HepG2 (cell line): ENCODE data around the gene TALDO1. TPM values are rescaled to one million over a fixed set of nuclear protein-coding genes. Genes with fewer than 3 reads are reported as not detected.
A peak's percentile ranks its signal among the peaks of the same experiment; 100 is the strongest.

Experiments used
- AGO1 ChIP-seq: fragments of 200-400 bp; formaldehyde crosslinking; IDR thresholded peaks from 2 replicates; pipeline ENCODE4 v1.6.1; 2017; ENCODE audit warnings: mild to moderate bottlenecking, low read depth, low read length, moderate library complexity; ENCODE audit not compliant: poor library complexity, severe bottlenecking
- CBX1 ChIP-seq: IDR thresholded peaks from one replicate; pipeline ENCODE4 v1.6.1; 2016; ENCODE audit warnings: antibody characterized with exemption, low read depth
- FOXJ3 ChIP-seq: sonication (generic); formaldehyde crosslinking; IDR thresholded peaks from 2 replicates; pipeline ENCODE4 v1.4.0; 2020; ENCODE audit warnings: missing genetic modification reagents, mild to moderate bottlenecking, borderline replicate concordance
- GABPA ChIP-seq, 2 experiments: IDR thresholded peaks; 2 replicates each; pipeline ENCODE4 v1.6.1; 2011 to 2016; ENCODE audit warnings: low read depth in 2 of 2, low read length in 1 of 2, missing biosample characterization in 1 of 2, missing genetic modification characterization in 1 of 2
- HNRNPLL ChIP-seq: fragments of 200-400 bp; formaldehyde crosslinking; IDR thresholded peaks from 2 replicates; pipeline ENCODE4 v1.6.1; 2017; ENCODE audit warnings: mild to moderate bottlenecking, low read depth, low read length; ENCODE audit not compliant: poor library complexity, severe bottlenecking
- JDP2 ChIP-seq: sonication (generic); formaldehyde crosslinking; IDR thresholded peaks from 2 replicates; pipeline ENCODE4 v1.8.1; 2022; ENCODE audit warnings: missing genetic modification reagents, borderline replicate concordance
- JUND ChIP-seq: sonication (generic); formaldehyde crosslinking; IDR thresholded peaks from 2 replicates; pipeline ENCODE4 v1.8.0; 2022; ENCODE audit warnings: mild to moderate bottlenecking, missing genetic modification reagents
- ZNF703 ChIP-seq: sonication (generic); formaldehyde crosslinking; IDR thresholded peaks from 2 replicates; pipeline ENCODE4 v1.5.1; 2020; ENCODE audit warnings: missing genetic modification reagents, mild to moderate bottlenecking, moderate library complexity, borderline replicate concordance
- polyA plus RNA-seq, 8 experiments: library from polyadenylated mRNA; depleted of rRNA in 3 of 8; stranded (reverse) in 7 of 8; unstranded in 1 of 8; fragments of >200 nt; fragmentation: Illumina TruSeq in 4 of 8; extraction: Trizol in 4 of 8; gene quantifications; 2 replicates each; pipeline versions ENCODE4 v1.2.1 to v1.2.3, GENCODE V29; 2011 to 2016; ENCODE audit warnings: low read depth in 4 of 8, missing spikeins in 1 of 8, mixed read lengths in 1 of 8; ENCODE audit not compliant: insufficient read depth in 1 of 8
- total RNA-seq, 5 experiments: library from RNA; depleted of rRNA; stranded (reverse); fragments of >200 nt; fragmentation: Illumina TruSeq; extraction: Trizol; gene quantifications; 2 replicates each; pipeline ENCODE4 v1.2.3, GENCODE V29; 2016; ENCODE audit warnings: low read depth in 1 of 5
- TF ChIP-seq, protein P1 (sequence below): sonication (generic); formaldehyde crosslinking; IDR thresholded peaks from 2 replicates; pipeline ENCODE4 v1.4.0; 2020; ENCODE audit warnings: missing genetic modification reagents
- TF ChIP-seq, protein P2 (sequence below): sonication (generic); formaldehyde crosslinking; conservative IDR thresholded peaks from 2 replicates; pipeline ENCODE4 v1.8.1; 2023; ENCODE audit warnings: missing genetic modification reagents
- TF ChIP-seq, protein P3 (sequence below): sonication (generic); formaldehyde crosslinking; IDR thresholded peaks from one replicate; pipeline ENCODE4 v1.5.1; 2020; ENCODE audit warnings: mild to moderate bottlenecking, missing genetic modification reagents; ENCODE audit errors: not compliant biosample characterization

Gene TALDO1
- total and polyA plus RNA-seq, 2 of the 13 experiments (the other 11 are each of a cell fraction or from before 2014, with no cell fraction given), result 107 to 240 TPM

DNA sequence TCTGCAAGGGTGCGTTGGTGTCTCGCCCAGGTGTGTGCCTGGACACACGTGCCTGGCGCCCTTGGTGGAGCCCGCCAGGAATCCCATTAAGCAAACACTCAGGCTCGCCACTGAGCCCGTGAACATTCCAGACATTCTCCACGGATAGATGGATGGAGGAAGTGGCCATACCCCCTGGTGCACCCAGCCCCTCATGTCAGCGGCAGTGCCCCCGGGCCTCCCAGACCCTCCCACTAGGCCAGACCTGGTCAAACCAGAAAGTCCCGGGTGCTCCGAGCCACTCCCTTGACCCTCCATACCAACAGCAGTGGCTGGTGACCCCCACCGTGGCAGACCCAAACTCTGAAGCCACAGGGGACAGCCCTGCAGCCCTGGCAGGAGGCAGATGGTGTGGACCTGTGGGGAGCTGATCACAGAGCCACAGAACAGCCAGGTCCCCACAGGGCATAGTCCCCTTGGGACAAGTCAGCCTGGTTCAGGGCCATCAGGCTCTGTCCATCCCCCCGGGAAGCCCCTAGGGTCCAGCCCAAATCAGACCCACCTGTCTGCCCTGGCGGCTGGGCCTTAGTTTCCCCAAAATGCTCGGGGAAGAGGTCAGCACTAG is 39.3 kb upstream of the TALDO1 start (continued):
- TF ChIP-seq, protein P1, sequence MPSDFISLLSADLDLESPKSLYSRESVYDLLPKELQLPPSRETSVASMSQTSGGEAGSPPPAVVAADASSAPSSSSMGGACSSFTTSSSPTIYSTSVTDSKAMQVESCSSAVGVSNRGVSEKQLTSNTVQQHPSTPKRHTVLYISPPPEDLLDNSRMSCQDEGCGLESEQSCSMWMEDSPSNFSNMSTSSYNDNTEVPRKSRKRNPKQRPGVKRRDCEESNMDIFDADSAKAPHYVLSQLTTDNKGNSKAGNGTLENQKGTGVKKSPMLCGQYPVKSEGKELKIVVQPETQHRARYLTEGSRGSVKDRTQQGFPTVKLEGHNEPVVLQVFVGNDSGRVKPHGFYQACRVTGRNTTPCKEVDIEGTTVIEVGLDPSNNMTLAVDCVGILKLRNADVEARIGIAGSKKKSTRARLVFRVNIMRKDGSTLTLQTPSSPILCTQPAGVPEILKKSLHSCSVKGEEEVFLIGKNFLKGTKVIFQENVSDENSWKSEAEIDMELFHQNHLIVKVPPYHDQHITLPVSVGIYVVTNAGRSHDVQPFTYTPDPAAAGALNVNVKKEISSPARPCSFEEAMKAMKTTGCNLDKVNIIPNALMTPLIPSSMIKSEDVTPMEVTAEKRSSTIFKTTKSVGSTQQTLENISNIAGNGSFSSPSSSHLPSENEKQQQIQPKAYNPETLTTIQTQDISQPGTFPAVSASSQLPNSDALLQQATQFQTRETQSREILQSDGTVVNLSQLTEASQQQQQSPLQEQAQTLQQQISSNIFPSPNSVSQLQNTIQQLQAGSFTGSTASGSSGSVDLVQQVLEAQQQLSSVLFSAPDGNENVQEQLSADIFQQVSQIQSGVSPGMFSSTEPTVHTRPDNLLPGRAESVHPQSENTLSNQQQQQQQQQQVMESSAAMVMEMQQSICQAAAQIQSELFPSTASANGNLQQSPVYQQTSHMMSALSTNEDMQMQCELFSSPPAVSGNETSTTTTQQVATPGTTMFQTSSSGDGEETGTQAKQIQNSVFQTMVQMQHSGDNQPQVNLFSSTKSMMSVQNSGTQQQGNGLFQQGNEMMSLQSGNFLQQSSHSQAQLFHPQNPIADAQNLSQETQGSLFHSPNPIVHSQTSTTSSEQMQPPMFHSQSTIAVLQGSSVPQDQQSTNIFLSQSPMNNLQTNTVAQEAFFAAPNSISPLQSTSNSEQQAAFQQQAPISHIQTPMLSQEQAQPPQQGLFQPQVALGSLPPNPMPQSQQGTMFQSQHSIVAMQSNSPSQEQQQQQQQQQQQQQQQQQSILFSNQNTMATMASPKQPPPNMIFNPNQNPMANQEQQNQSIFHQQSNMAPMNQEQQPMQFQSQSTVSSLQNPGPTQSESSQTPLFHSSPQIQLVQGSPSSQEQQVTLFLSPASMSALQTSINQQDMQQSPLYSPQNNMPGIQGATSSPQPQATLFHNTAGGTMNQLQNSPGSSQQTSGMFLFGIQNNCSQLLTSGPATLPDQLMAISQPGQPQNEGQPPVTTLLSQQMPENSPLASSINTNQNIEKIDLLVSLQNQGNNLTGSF (CRISPR knock-in tag), result no peak
- TF ChIP-seq, protein P2, sequence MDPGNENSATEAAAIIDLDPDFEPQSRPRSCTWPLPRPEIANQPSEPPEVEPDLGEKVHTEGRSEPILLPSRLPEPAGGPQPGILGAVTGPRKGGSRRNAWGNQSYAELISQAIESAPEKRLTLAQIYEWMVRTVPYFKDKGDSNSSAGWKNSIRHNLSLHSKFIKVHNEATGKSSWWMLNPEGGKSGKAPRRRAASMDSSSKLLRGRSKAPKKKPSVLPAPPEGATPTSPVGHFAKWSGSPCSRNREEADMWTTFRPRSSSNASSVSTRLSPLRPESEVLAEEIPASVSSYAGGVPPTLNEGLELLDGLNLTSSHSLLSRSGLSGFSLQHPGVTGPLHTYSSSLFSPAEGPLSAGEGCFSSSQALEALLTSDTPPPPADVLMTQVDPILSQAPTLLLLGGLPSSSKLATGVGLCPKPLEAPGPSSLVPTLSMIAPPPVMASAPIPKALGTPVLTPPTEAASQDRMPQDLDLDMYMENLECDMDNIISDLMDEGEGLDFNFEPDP (CRISPR knock-in tag), result no peak
- TF ChIP-seq GABPA (IDR thresholded peaks at IDR 0.05; ENCODE audit: low read depth, low read length), result no peak
- no peak; the same call in 1 of the 2 replicates for TF ChIP-seq GABPA (CRISPR knock-in tag; IDR thresholded peaks at IDR 0.05; ENCODE audit: low read depth)
- no peak for TF ChIP-seq JDP2
- peak; percentile 41; the same call in 1 of the 2 replicates for TF ChIP-seq JUND (CRISPR knock-in tag)
- peak; percentile 22 for TF ChIP-seq AGO1
- TF ChIP-seq, protein P3, sequence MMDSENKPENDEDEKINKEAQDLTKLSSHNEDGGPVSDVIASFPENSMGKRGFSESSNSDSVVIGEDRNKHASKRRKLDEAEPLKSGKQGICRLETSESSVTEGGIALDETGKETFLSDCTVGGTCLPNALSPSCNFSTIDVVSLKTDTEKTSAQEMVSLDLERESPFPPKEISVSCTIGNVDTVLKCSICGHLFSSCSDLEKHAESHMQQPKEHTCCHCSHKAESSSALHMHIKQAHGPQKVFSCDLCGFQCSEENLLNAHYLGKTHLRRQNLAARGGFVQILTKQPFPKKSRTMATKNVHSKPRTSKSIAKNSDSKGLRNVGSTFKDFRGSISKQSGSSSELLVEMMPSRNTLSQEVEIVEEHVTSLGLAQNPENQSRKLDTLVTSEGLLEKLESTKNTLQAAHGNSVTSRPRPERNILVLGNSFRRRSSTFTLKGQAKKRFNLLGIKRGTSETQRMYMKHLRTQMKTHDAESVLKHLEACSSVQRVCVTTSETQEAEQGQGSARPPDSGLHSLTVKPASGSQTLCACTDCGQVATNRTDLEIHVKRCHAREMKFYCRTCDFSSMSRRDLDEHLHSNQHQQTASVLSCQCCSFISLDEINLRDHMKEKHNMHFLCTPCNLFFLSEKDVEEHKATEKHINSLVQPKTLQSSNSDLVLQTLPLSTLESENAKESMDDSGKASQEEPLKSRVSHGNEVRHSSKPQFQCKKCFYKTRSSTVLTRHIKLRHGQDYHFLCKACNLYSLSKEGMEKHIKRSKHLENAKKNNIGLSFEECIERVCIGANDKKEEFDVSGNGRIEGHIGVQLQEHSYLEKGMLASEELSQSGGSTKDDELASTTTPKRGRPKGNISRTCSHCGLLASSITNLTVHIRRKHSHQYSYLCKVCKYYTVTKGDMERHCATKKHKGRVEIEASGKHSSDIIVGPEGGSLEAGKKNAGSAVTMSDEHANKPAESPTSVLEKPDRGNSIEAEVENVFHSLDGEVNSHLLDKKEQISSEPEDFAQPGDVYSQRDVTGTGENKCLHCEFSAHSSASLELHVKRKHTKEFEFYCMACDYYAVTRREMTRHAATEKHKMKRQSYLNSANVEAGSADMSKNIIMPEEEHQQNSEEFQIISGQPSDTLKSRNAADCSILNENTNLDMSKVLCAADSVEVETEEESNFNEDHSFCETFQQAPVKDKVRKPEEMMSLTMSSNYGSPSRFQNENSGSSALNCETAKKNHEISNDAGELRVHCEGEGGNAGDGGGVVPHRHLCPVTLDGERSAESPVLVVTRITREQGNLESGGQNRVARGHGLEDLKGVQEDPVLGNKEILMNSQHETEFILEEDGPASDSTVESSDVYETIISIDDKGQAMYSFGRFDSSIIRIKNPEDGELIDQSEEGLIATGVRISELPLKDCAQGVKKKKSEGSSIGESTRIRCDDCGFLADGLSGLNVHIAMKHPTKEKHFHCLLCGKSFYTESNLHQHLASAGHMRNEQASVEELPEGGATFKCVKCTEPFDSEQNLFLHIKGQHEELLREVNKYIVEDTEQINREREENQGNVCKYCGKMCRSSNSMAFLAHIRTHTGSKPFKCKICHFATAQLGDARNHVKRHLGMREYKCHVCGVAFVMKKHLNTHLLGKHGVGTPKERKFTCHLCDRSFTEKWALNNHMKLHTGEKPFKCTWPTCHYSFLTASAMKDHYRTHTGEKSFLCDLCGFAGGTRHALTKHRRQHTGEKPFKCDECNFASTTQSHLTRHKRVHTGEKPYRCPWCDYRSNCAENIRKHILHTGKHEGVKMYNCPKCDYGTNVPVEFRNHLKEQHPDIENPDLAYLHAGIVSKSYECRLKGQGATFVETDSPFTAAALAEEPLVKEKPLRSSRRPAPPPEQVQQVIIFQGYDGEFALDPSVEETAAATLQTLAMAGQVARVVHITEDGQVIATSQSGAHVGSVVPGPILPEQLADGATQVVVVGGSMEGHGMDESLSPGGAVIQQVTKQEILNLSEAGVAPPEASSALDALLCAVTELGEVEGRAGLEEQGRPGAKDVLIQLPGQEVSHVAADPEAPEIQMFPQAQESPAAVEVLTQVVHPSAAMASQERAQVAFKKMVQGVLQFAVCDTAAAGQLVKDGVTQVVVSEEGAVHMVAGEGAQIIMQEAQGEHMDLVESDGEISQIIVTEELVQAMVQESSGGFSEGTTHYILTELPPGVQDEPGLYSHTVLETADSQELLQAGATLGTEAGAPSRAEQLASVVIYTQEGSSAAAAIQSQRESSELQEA (CRISPR knock-in tag), result peak; percentile 49
- TF ChIP-seq FOXJ3 (CRISPR knock-in tag), result no peak
- TF ChIP-seq HNRNPLL, result no peak
- peak; percentile 7 for TF ChIP-seq CBX1
- TF ChIP-seq ZNF703, result peak; percentile 23; the same call in 1 of the 2 replicates
